Measurements from ENCODE around the gene TPD52L2.
"Not testable (repeated sequence)": the region's sequence is repeated elsewhere in the genome, so short reads cannot be mapped to it uniquely, and the experiment has no call there.

TPD52L2 gene

DNA sequence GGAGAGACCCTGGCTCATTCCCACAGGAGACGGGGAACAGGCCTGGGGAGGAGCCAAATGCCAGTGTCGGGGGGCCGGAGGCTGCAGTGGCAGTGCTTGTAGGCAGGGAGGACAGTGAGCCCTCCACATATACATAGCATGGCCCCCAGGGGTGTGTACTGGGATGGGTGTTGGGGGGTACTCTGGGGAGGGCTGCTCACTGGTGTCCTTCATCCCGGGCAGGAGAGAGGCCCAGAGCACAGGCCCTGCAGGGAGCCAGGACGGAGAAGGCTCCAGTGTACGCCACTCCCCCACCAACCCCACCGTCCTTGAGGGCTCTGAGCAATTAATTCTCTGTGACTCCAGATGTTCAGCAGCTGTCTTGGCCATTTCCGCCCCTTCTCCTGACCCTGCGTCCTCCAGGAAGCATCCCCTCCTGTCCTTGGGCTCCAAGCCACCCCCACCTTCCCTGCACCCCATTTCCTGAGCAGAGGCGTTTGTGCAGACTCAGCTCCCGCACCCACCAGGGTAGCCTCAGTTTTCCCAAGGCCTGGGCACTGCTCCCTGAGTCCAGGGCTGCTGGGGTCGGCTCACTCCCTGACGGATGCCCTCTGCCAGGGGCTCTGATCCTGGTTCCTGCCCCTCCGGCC, 7.2 kb upstream of the TPD52L2 start:
- no peak for FAIRE-seq

DNA sequence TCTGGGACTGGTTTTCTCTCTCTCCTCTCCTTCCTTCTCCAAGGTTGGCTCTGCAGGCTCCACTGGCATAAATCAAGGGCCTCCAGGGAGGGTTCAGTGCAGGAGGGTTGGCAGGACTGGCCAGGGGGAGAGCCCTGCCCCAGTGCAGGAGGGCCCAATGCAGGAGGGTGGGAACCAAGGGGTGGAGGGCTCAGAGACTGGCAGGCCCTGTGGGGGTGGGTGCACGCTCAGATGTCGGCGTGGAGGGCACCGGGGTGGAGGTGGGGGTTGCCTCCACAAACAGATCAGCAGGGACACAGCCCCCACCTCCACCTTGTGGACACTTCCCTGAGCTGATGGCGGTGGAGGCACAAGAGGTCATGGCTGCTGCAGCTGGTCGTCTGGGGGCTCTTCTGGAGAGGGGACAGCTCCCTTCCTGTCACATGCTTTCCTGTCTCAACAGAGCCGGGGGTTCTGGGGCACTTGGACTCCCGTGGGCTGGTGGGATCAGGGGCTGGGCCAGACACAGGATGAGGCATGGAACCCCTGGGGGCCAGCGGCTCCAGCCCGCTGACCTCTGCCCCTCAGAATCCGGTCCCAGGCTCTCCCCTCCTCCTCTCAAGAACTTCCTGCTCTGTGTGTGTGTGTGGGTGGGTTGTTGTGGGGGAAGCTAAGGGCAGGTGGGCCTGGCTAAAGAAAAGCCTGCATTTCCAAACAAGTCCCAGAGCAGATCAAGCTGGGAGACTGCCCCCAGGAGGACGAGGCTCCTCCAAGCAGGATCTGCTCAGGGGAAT, 6.5 kb upstream of the TPD52L2 start:
- no peak for FAIRE-seq

DNA sequence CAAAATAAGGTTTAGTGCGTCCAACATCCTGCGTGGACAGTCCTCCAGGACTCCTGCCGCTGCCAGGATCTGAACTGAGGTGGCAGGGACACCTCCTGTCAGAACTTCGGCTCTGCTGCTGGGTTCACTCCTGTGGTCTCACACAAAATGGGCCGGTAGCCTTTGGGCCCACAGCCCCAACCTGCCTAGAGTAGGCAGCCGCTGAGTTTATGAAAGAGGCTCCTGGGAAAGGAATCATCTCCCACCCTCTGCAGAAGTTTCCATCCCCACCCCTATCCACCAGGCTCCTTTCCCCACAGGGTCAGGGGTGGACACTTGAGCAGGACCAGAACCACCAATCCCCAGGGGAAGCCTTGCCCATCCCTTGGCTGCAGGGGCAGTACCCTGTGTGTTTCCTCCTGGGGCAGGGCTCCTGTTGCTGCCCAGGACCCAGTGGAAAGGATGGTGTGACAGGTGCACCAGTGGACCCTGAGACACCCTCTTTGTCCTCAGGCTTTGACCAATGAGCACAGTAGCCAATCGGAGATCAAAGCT, 5.8 kb upstream of the TPD52L2 start:
- FAIRE-seq: no peak

DNA sequence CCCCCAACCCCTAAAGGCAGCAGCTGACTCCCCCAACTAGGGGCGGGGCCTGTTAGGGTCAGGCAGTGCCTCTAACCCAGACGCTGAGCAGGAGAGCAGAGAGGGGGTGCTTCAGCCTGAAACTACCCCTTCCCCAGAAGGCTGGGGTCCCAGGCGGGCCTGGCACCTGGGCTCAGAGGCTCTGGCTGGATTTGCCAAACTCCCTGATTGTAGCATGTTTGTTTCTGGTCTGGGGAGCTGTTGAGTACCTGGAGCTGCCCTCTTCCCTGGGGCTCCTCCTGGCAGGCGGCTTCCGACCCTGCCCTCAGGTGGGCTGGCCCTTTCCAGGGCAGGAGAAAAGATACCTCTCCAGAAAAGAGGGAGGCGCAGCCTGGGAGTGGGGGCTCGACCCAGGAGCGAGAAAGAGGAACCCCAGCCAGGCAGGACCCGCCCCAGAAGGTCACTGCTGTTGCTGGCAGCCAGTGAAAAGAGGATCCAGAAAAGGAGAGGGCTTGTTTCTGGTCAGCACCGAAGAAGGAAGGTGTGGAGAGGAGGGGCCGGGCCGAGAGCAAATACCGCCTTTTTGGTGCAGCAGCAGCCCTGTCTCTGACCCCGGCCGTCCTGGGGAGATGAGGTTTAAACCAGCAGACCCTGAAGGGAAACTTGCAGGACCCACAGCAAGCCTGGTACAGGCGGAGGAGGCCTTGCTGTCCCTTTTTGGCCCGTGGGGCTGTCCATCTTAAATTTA, 4.6 kb upstream of the TPD52L2 start:
- FAIRE-seq: no peak

DNA sequence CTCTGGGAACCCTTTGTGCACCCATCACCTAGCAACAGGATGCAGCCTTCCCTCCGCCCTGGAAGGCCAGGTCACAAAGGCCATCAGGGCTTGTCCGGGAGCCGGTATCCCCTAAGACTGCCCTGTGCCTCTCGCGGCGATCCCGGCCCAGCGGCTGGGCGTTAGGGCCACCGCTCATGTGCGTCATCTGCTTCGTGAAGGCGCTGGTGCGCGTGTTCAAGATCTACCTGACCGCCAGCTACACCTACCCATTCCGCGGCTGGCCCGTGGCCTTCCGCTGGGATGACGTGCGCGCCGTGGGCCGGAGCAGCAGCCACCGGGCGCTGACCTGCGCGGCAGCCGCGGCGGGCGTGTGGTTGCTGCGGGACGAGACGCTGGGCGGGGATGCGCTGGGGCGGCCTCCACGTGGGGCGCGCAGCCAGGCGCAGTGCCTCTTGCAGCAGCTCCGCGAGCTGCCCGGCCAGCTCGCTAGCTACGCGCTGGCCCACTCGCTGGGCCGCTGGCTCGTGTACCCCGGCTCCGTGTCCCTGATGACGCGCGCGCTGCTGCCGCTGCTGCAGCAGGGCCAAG, 3.6 kb upstream of the TPD52L2 start, which contains the start of gene ABHD16B:
Gene ABHD16B, plus strand, starts transcription at position 134 of the 570 bp plus-strand sequence. Its CDS starts 43 bp downstream, at position 177.
- no peak for FAIRE-seq

DNA sequence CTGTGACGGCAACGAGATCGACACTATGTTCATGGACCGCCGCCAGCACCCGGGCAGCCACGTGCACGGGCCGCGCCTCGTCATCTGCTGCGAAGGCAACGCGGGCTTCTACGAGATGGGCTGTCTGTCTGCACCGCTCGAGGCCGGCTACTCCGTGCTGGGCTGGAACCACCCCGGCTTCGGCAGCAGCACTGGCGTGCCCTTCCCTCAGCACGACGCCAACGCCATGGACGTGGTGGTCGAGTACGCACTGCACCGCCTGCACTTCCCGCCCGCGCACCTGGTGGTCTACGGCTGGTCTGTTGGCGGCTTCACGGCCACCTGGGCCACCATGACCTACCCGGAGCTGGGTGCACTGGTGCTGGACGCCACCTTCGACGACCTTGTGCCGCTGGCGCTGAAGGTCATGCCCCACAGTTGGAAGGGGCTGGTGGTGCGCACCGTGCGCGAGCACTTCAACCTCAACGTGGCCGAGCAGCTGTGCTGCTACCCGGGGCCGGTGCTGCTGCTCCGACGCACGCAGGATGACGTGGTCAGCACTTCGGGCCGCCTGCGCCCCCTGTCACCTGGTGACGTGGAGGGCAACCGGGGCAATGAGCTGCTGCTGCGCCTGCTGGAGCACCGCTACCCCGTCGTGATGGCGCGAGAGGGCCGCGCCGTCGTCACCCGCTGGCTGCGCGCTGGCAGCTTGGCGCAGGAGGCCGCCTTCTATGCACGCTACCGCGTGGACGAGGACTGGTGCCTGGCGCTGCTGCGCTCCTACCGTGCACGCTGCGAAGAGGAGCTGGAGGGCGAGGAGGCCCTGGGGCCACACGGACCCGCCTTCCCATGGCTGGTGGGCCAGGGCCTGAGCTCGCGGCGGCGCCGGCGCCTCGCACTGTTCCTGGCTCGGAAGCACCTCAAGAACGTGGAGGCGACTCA, 2.8 kb upstream of the TPD52L2 start:
- no peak for FAIRE-seq

DNA sequence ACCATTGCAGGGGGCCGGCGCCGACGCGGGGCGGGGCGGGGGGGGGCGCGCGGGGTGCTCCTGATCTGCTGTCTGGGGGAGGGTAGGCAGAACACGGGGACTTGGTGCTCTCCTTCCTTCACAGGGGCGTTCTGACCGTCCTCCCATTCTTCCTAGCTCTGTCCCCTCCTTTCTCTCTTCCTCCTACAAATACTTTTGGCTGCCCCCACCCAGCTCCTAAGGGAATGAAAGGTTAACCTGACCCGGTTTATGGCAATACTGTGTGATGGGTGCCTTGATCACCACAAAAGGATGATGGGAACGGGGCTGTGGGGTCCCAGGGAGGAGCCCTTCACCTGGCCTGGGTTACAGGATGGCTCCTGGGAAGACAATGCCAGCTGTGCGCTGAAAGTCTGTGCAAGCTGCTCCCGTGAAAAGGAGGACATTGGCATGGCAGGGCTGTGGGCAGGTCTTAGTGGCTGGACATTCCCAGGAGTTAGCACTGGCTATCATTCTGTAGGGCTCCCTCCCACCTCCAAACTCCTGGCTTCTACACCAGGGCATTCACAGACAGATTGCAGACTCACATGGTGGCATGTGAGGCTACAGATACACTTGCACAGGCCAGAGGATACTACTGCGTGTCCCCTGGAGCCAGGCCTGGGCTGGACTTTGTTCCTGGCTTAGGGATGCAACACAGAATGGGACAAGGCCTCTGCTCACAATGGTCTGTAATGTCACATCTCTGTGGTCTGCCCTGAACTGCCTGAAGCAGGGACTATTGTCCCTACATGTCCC, 1.9 kb upstream of the TPD52L2 start:
- no peak for FAIRE-seq

DNA sequence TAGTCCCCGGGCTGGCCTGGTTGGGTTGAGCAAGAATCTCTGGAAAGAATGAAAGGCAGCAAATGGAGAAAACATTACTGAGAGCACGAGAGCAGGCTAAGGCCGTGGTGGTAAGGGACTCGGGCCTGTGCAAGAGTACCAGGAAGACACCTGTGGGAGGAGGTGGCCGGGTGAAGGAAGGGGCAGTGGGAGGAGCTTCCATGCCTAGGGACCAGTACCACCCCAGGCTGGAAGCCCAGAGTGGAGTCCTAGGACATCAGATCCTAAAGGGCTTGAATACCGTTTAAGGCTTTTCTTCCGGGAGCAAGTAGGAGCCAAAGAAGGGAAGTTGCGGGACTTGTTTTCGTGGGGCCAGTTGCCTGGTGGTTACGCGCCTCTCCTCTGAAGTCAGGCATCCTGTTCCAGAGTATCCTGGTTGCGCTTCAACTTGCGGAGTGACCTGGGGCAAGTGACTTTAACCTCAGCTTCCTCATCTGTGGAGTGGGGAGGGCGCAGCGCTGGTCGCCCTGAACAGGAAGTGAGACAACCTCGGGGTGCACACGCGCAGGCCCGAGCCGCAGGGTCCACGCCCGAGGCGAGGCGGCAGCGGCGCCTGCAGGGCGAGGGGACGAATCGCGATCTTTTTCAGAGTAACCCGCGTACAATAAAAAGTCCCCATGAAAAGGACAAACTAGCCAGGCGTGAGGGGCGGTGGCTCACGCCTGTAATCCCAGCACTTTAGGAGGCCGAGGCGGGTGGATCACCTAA, 1.1 kb upstream of the TPD52L2 start:
- no peak for FAIRE-seq

DNA sequence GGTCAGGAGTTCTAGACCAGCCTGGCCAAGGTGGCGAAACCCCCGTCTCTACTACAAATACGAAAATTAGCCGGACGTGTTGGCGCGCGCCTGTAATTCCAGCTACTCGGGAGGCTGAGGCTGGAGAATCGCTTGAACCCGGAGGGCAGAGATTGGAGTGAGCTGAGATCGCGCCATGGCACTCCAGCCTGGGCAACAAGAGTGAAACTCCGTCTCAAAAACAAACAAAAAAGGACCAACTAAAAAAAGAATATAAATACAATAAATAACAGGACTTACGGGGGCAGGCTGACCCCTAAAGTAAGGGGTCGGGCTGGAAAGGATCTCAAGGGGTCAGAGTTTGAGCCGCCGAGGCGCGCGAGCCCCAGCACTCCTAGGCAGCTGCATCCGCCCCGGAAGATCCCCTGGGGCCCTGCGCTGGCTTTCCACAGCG, 509 bp upstream of the TPD52L2 start:
- no peak for FAIRE-seq

DNA sequence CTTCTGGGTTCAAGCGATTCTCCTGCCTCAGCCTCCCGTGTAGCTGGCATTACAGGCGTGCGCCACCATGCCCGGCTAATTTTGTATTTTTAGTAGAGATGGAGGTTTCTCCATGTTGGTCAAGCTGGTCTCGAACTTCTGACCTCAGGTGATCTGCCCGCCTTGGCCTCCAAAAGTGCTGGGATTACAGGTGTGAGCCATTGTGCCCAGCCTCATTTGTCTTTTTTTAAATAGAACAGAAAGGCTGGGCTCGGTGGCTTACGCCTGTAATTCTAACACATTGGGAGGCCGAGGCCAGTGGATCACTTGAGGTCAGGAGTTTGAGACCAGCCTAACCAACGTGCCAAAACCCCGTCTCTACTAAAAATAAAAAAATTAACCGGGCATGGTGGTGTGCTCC, 2.0 kb downstream of the TPD52L2 start:
- FAIRE-seq: not testable (repeated sequence)

DNA sequence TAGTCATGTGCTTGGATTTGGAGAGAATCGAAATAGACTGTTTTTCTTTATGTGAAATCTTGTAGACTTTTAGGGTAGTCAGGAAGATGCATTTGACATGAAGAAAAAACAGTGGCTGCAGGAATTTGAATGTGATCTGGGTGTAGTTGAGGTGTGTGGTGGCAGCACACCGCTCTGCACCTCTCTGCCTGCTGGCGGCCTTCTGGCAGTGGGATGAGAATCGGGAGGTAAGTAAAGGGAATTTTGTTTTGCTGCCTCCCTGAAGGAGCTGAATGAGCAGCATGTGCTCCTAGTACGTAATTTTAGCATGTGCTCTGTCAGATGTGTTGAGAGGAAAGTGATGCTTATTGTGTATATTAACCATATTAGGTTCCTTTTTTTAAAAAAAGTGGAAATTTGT, 3.2 kb downstream of the TPD52L2 start:
- no peak for FAIRE-seq

DNA sequence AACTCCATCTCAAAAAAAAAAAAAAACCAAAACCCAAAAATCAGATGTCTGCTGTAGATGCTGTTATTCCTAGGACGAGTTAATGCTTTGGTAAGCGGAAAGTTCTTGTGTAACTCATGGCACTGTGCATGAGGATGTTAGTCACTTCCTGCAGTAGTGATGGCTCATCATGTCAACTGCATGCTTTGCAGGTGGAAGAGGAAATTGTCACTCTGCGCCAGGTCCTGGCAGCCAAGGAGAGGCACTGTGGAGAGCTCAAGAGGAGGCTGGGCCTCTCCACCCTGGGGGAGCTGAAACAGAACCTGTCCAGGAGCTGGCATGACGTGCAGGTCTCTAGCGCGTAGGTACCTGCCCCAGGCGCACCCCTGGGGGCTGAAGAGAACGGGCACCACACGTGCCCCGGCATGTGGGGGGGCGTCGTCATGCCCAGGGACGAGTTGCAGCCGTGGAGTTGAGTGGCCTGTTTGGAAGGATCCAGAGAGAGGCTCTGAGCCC, 8.5 kb downstream of the TPD52L2 start:
- no peak for FAIRE-seq

DNA sequence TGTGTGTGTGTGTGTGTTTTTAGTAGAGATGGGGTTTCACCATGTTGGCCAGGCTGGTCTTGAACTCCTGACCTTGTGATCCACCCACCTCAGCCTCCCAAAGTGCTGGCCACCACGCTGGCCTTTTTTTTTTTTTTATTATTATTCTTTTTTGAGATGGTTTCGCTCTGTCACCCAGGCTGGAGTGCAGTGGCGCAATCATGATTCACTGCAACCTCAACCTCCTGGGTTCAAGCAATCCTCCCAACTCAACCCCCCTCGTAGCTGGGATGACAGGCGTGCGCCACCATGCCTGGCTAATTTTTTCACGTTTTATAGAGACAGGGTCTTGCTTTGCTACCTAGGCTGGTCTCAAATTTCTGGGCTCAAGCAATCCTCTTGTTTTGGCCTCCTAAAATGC, 9.2 kb downstream of the TPD52L2 start:
- not testable (repeated sequence) for FAIRE-seq

DNA sequence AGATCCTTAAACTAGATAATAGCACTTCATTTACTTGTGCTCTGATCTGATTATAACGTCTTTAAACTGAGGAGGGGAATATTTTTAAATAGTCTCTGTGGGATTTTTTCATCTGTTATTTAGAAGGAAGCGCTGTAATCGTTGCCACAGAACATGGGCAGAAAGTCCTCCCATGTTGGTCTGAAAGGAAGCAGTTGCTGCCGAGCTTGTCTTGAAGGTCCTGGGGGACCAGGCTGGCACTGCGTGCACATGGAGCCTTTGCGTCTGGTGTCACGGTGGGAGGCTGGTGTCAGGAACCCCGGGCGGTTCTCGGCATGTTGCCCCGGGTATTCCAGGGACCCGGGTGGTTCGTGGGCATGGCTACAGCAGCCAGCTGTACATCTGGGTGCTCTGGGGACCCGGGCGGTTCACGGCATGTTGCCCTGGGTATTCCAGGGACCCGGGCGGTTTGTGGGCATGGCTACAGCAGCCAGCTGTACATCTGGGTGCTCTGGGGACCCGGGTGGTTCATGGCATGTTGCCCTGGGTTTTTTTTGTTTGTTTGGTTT, 11.5 kb downstream of the TPD52L2 start:
- no peak for FAIRE-seq

DNA sequence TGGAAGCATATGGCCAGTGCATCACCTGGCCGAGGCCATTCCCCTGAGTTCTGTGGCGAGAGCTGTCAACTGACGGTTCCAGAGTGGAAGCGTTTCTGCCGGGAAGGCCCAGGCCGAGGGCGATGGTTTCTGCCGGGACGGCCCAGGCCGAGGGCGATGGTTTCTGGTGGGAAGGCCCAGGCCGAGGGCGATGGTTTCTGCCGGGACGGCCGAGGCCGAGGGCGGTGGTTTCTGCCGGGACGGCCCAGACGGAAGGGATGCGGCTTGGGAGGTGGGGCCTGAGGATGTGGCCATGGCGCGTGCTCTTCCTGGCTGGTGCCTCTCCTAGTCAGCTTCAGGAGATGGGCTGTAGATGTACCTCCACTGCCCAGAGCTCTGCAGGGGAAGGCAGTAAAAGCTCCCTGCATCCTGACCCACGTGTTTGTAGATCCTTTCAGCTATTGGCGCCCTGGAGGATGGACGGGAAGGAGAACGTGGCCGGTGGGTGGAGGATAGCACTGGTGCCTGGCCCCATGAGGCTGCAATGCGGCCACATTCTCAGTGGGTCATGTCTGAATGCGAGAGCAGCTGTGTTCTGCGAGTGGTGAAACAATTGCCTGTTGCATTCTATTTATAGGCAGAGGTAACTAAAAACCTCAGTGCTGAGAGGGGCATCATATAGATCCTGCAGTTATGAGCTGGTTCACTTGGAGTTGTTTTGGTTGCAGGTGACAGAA, 12.8 kb downstream of the TPD52L2 start:
- no peak for FAIRE-seq

DNA sequence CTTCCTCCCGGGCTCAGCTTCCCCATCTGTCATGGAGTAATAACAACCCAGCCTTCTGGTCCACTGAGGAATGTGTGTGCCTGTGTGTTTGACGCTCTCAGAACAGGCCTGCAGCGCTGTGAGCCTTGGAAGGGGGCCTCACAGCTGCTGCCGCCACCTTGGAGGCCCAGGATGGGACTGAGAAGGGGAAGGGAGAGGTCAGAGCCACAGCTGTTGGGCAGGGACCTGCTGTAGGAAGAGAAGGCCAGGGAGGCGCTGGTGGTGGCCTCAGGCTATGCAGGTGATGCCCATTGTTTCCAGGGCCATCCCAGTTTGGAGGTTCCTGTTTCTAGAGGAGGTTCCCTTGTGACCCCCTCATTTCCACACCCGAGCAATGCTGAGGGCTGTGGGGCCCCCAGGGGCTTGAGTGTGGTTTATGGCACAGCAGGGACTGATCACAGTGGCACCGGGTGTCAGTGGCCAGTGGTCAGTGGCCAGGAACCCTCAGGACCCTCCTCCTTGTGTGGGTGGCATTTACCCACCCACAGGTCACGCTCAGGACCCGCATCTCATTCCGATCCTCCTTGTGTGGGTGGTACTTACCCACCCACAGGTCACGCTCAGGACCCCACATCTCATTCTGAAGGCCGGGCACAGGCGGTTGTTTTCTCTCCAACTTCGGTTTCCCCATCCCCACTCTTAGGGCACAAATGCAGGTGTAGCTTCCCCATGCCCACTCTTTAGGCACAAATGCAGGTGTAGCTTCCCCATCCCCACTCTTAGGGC, 14.0 kb downstream of the TPD52L2 start:
- no peak for FAIRE-seq

DNA sequence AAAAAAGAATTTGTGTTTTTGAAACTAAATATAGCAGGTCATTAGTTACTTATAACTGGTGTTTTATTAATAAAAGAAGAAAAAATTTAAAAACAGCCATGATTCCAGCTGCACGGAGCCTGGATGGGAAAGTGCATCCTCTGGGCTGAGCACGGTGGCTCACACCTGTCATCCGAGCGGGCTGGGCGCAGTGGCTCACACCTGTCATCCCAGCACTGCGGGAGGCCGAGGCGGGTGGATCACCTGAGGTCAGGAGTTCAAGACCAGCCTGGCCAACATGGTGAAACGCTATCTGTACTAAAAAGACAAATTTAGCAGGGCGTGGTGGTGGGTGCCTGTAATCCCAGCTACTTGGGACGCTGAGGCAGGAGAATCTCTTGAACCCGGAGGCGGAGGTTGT, 15.8 kb downstream of the TPD52L2 start:
- FAIRE-seq: not testable (repeated sequence)

DNA sequence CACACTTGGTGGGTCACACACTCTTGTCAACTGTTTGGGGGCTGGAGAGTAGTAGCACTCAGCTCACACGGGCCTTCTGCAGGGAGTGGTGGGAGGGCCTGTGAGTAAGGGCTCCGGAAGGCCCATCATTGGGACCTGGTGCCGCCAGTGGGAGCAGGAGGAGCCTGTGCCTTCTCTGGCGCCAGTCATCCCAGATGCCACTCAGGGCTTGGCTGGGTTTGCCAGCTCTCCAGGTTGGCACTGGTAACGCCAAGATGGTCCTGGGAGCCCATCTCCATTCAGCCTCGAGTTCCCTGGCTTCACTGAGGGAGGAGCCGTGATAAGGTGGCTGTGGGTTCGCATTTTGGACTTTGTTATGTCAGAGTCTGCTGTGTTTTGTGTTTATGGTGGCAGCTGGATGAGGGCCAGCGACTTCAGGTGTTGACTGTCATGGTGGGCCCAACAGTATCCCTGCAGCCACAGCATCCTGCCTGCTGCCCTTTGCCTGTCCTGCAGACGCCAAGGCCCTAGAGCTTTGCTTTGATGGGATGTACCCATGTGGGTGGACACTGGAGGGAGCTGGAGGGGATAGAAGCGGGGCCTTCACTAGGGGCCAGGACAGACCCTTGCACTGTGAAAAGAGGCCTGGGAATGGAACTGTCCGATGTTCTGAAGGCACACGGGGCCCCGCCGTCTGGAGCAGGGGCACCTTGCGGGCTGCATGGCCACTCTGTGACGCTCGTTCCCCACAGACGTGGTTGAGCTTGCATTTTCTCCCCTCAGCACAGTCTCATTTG, 16.6 kb downstream of the TPD52L2 start:
- no peak for FAIRE-seq

Measured in islet of Langerhans (tissue), 1 donor.